ENCODE measurements around the gene GUCA1A. TPM values are rescaled to one million over a fixed set of nuclear protein-coding genes. Genes with fewer than 3 reads are reported as not detected.

The GUCA1A gene
- polyA plus RNA-seq, 1 donor (not counting 4 experiments of a cell fraction or from before 2014, with no cell fraction given), result not detected

DNA sequence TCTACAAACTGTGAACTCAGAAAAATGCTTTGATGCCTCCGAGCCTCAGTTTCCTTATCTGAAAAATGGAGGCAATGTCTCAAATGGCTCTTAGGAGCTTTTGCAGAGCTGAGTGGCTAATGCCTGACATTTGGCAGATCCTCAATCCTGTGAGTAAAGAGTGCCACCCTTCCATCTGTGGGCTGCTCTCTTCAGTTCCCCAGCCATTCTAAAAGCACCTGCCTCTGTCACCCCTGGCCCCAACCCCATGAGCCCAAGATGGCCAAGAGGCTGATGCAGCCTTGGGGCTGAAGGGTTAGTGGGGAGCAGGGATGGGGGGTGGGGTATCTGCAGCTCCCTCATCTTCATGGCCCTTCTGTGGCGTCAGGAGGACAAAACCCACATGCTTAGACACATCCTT is 14.5 kb upstream of the GUCA1A start:
- DNase-seq (ENCODE audit: low read depth, low spot score), result no peak
- no peak for FAIRE-seq
- no peak overlapping the region for H3K27ac ChIP-seq (ENCODE audit: control insufficient read depth, insufficient read depth, low read length)
- H3K27me3 ChIP-seq (ENCODE audit: control insufficient read depth, extremely low read depth, insufficient read depth, low read length), result no peaks in the 10 kb centered on the region
- dilution Hi-C loops (cut with MboI; ENCODE audit: extremely low pct_ligation_motif_present, low sequenced_read_pairs), result no loop called here
- H4K20me1 ChIP-seq (ENCODE audit: control insufficient read depth, extremely low read depth, insufficient read depth, low read length), result no peaks in the 10 kb centered on the region
- no peaks in the 10 kb centered on the region for H3K9me3 ChIP-seq (ENCODE audit: control insufficient read depth, low read depth, low read length)
- no peaks in the 10 kb centered on the region for H3K9me1 ChIP-seq (ENCODE audit: control insufficient read depth, extremely low read depth, insufficient read depth, low read length)
- H3K79me2 ChIP-seq (ENCODE audit: control insufficient read depth, insufficient read depth, low read length), result no peaks in the 10 kb centered on the region
- TF ChIP-seq EZH2 (IDR thresholded peaks at IDR 0.05; ENCODE audit: low read length), result no peak
- TF ChIP-seq, protein P1, sequence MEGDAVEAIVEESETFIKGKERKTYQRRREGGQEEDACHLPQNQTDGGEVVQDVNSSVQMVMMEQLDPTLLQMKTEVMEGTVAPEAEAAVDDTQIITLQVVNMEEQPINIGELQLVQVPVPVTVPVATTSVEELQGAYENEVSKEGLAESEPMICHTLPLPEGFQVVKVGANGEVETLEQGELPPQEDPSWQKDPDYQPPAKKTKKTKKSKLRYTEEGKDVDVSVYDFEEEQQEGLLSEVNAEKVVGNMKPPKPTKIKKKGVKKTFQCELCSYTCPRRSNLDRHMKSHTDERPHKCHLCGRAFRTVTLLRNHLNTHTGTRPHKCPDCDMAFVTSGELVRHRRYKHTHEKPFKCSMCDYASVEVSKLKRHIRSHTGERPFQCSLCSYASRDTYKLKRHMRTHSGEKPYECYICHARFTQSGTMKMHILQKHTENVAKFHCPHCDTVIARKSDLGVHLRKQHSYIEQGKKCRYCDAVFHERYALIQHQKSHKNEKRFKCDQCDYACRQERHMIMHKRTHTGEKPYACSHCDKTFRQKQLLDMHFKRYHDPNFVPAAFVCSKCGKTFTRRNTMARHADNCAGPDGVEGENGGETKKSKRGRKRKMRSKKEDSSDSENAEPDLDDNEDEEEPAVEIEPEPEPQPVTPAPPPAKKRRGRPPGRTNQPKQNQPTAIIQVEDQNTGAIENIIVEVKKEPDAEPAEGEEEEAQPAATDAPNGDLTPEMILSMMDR (optimal IDR thresholded peaks at IDR 0.05 in 1 of 3, IDR thresholded peaks at IDR 0.05 in 1 of 3, conservative IDR thresholded peaks at IDR 0.05 in 1 of 3; ENCODE audit: extremely low read depth in 1 of 3, insufficient read depth in 2 of 3, low read length in 3 of 3), result no peak
- no peak overlapping the region for H3K4me2 ChIP-seq (ENCODE audit: control insufficient read depth, extremely low read depth, insufficient read depth, low read depth, low read length)
- peaks cover 18% of the 10 kb centered on the region for H3K4me1 ChIP-seq (ENCODE audit: control insufficient read depth, extremely low read depth, insufficient read depth, low read length)
- H3K36me3 ChIP-seq (ENCODE audit: control insufficient read depth in 2 of 2, extremely low read depth in 1 of 2, insufficient read depth in 2 of 2, low read length in 2 of 2), result no peaks in the 10 kb centered on the region
- H3K4me3 ChIP-seq (ENCODE audit: control insufficient read depth in 2 of 3, extremely low read depth in 1 of 3, insufficient read depth in 2 of 3, low read depth in 1 of 3, low read length in 3 of 3), result no peak overlapping the region
- no peak overlapping the region for H3K9ac ChIP-seq (ENCODE audit: control insufficient read depth, extremely low read depth, insufficient read depth, low read length)
- H2AFZ ChIP-seq (ENCODE audit: control insufficient read depth, low read length), result no peak overlapping the region

DNA sequence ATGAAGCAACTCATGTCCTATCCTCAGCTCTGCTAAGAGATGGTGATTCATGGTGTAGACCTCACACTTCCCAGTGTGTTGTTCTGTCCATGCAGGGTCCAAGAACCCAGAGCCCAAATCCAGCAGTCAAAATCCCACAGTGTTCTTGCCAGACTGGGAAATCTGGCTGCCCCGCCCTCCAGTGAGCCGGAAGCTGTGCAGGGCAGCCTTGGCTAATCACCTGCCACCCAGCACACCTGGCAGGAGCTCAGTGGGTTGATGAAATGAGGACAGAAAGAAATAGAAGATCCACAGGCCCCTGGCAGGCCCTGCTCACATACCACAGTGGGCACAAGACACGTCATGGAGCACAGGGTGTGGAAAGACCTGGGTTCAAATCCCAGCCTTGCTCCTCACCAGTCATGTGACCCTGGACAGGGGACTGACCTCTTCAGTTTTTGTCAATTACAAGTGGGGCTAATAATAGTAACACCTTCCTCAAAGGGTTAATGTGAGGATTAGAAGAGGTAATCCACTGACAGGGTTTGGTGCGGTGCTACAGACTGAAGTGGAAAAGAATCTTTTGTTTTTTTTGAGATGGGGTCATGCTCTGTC is 13.6 kb upstream of the GUCA1A start:
- H3K9me3 ChIP-seq (ENCODE audit: control insufficient read depth, low read depth, low read length), result no peaks in the 10 kb centered on the region
- H3K4me3 ChIP-seq (ENCODE audit: control insufficient read depth in 2 of 3, extremely low read depth in 1 of 3, insufficient read depth in 2 of 3, low read depth in 1 of 3, low read length in 3 of 3), result no peak overlapping the region
- H3K9ac ChIP-seq (ENCODE audit: control insufficient read depth, extremely low read depth, insufficient read depth, low read length), result no peak overlapping the region
- no peaks in the 10 kb centered on the region for H3K9me1 ChIP-seq (ENCODE audit: control insufficient read depth, extremely low read depth, insufficient read depth, low read length)
- no peak overlapping the region for H3K27ac ChIP-seq (ENCODE audit: control insufficient read depth, insufficient read depth, low read length)
- H3K27me3 ChIP-seq (ENCODE audit: control insufficient read depth, extremely low read depth, insufficient read depth, low read length), result no peaks in the 10 kb centered on the region
- no peaks in the 10 kb centered on the region for H3K36me3 ChIP-seq (ENCODE audit: control insufficient read depth in 2 of 2, extremely low read depth in 1 of 2, insufficient read depth in 2 of 2, low read length in 2 of 2)
- H3K4me2 ChIP-seq (ENCODE audit: control insufficient read depth, extremely low read depth, insufficient read depth, low read depth, low read length), result no peak overlapping the region
- TF ChIP-seq, protein P1 (optimal IDR thresholded peaks at IDR 0.05 in 1 of 3, IDR thresholded peaks at IDR 0.05 in 1 of 3, conservative IDR thresholded peaks at IDR 0.05 in 1 of 3; ENCODE audit: extremely low read depth in 1 of 3, insufficient read depth in 2 of 3, low read length in 3 of 3), result no peak
- TF ChIP-seq EZH2 (IDR thresholded peaks at IDR 0.05; ENCODE audit: low read length), result no peak
- FAIRE-seq (peak; percentile 36), DNase-seq (ENCODE audit: low read depth, low spot score) (no peak)
- no peaks in the 10 kb centered on the region for H3K79me2 ChIP-seq (ENCODE audit: control insufficient read depth, insufficient read depth, low read length)
- H4K20me1 ChIP-seq (ENCODE audit: control insufficient read depth, extremely low read depth, insufficient read depth, low read length), result no peaks in the 10 kb centered on the region
- dilution Hi-C loops (cut with MboI; ENCODE audit: extremely low pct_ligation_motif_present, low sequenced_read_pairs), result no loop called here
- no peak overlapping the region for H2AFZ ChIP-seq (ENCODE audit: control insufficient read depth, low read length)
- peaks cover 20% of the 10 kb centered on the region for H3K4me1 ChIP-seq (ENCODE audit: control insufficient read depth, extremely low read depth, insufficient read depth, low read length)

Data from keratinocyte (primary cell).